ENCODE data around the gene MARK3. TPM values are rescaled to one million over a fixed set of nuclear protein-coding genes. Genes with fewer than 3 reads are reported as not detected.

The MARK3 gene
- total RNA-seq, 2 experiments from 2014 or later = 78.6 to 81.4 TPM

- H3K27me3 Mint-ChIP-seq = no peaks in the 10 kb centered on the region
- H3K9me3 Mint-ChIP-seq = no peaks in the 10 kb centered on the region
- H3K27ac Mint-ChIP-seq = no peak overlapping the region
- ChIA-PET POLR2A (no interaction called here), CTCF (interaction anchor here (0.9 to 2.2 kb wide), 4 partner anchors 9 to 29 kb away, joined by 3 to 15 read pairs (median 5); no protein-coding TSS in a partner anchor)
- DNase-seq = no peak
- no peak overlapping the region for H3K4me3 Mint-ChIP-seq
- H3K36me3 Mint-ChIP-seq (ENCODE audit: low read depth) = no peaks in the 10 kb centered on the region
- no peaks in the 10 kb centered on the region for H3K4me1 Mint-ChIP-seq
These were observed 162.8 kb downstream of the MARK3 start for GRCh38 chr14:103547941-103548462.

GRCh38 chr14:103548463-103549351 is 163.5 kb downstream of the MARK3 start:
- H3K36me3 Mint-ChIP-seq (ENCODE audit: low read depth) = no peaks in the 10 kb centered on the region
- no peaks in the 10 kb centered on the region for H3K9me3 Mint-ChIP-seq
- no peak overlapping the region for H3K4me3 Mint-ChIP-seq
- H3K4me1 Mint-ChIP-seq = no peaks in the 10 kb centered on the region
- ChIA-PET CTCF (interaction anchor here (2.2 kb wide), 1 partner anchor 10 kb away, joined by 15 read pairs; no protein-coding TSS in a partner anchor), POLR2A (no interaction called here)
- H3K27me3 Mint-ChIP-seq = no peaks in the 10 kb centered on the region
- no peak for DNase-seq
- no peak overlapping the region for H3K27ac Mint-ChIP-seq

GRCh38 chr14:103549361-103550311 is 164.4 kb downstream of the MARK3 start:
- Mint-ChIP-seq H3K36me3 (ENCODE audit: low read depth) (no peaks in the 10 kb centered on the region), H3K27ac (peak overlapping the region; percentile 25), H3K4me1 (no peaks in the 10 kb centered on the region), H3K27me3 (no peaks in the 10 kb centered on the region), H3K4me3 (no peak overlapping the region), H3K9me3 (no peaks in the 10 kb centered on the region)
- ChIA-PET POLR2A (no interaction called here), CTCF (no interaction called here)
- DNase-seq = no peak

- H3K4me1 Mint-ChIP-seq = no peaks in the 10 kb centered on the region
- no peaks in the 10 kb centered on the region for H3K36me3 Mint-ChIP-seq (ENCODE audit: low read depth)
- H3K9me3 Mint-ChIP-seq = no peaks in the 10 kb centered on the region
- ChIA-PET POLR2A (no interaction called here), CTCF (interaction anchor here (1.2 to 1.3 kb wide), 2 partner anchors 9 to 13 kb away, joined by 3 to 4 read pairs; no protein-coding TSS in a partner anchor)
- H3K27ac Mint-ChIP-seq = no peak overlapping the region
- H3K4me3 Mint-ChIP-seq = no peak overlapping the region
- no peaks in the 10 kb centered on the region for H3K27me3 Mint-ChIP-seq
- DNase-seq = no peak
These were observed 165.5 kb downstream of the MARK3 start for GRCh38 chr14:103550451-103551337.

DNA sequence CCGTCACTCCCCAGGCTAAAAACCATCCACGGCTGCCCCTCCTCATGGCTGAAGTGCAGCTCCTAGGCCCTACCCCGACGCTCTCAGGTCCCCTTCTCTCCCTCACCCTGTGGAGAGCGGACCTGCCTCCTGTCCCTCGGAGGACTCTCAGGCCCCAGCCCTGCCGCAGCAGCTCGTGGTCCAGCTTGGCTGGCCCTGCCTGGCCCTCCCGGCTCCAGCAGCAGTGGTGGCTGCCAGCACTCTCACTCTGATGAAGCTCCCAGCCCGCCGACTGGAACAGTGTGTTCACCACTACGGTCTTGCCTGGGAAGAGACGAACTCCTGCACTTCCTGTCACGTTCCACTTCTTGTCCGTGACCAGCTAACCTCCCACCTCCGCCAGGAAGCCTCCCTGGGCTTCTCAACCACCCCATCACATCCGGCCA is 166.1 kb downstream of the MARK3 start:
- DNase-seq = no peak
- POLR2A ChIA-PET = no interaction called here
- H3K27ac Mint-ChIP-seq = no peak overlapping the region
- H3K9me3 Mint-ChIP-seq = no peaks in the 10 kb centered on the region
- H3K4me3 Mint-ChIP-seq = no peak overlapping the region
- no peaks in the 10 kb centered on the region for H3K36me3 Mint-ChIP-seq (ENCODE audit: low read depth)
- CTCF ChIA-PET = interaction anchor here (1.2 to 1.3 kb wide), 2 partner anchors 8 to 13 kb away, joined by 3 to 4 read pairs; no protein-coding TSS in a partner anchor
- H3K27me3 Mint-ChIP-seq = no peaks in the 10 kb centered on the region
- H3K4me1 Mint-ChIP-seq = no peaks in the 10 kb centered on the region

GRCh38 chr14:103552011-103552845 is 167.0 kb downstream of the MARK3 start:
- Mint-ChIP-seq H3K9me3 (no peaks in the 10 kb centered on the region), H3K4me3 (no peak overlapping the region), H3K4me1 (peaks cover 4% of the 10 kb centered on the region), H3K27ac (no peak overlapping the region), H3K36me3 (ENCODE audit: low read depth) (peaks cover 3% of the 10 kb centered on the region), H3K27me3 (no peaks in the 10 kb centered on the region)
- ChIA-PET CTCF (interaction anchor here (0.9 to 1.5 kb wide), 2 partner anchors 10 to 31 kb away, joined by 3 to 7 read pairs; partner anchors contain the start of genes BAG5 and COA8), POLR2A (no interaction called here)
- no peak for DNase-seq

DNA sequence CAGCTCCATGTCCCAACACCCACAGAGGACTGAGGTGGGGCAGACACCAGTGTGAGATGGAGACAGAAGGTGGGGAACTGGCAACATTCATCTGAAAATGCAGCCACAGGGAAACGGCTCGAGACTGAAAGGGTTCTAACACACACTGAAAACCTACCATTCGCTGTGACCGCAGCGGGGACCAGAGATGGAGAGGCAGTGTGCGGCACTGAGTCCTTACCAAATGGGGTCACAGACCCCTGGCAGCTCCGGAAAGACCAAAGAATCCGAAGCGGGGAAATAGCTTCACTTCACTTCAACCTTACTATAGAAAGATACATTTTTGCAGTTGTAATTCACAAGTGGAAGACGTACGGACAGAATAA is 167.6 kb downstream of the MARK3 start:
- H3K4me1 Mint-ChIP-seq = peaks cover 6% of the 10 kb centered on the region
- H3K9me3 Mint-ChIP-seq = no peaks in the 10 kb centered on the region
- no peak overlapping the region for H3K27ac Mint-ChIP-seq
- H3K4me3 Mint-ChIP-seq = no peak overlapping the region
- DNase-seq = no peak
- H3K36me3 Mint-ChIP-seq (ENCODE audit: low read depth) = peaks cover 3% of the 10 kb centered on the region
- ChIA-PET CTCF (interaction anchor here (0.9 to 1.5 kb wide), 2 partner anchors 9 to 32 kb away, joined by 3 to 7 read pairs; partner anchors contain the start of genes BAG5 and COA8), POLR2A (no interaction called here)
- H3K27me3 Mint-ChIP-seq = no peaks in the 10 kb centered on the region

Other genes with a start within 250 kb of the MARK3 start
- 100 to 1,000 TPM; 176 to 179 TPM for gene EIF5, start 51.2 kb upstream of the MARK3 start, total RNA-seq
- gene CKB, start 137.4 kb downstream of the MARK3 start, total RNA-seq = under 1 TPM; 0.52 to 0.67 TPM
- 1 to 10 TPM; 7.0 to 8.8 TPM for gene TRMT61A, start 143.8 kb downstream of the MARK3 start, total RNA-seq
- gene BAG5, start 177.2 kb downstream of the MARK3 start, total RNA-seq = 10 to 100 TPM; 29.8 to 30.5 TPM
- 10 to 100 TPM; 24.7 to 24.9 TPM for gene COA8, start 177.5 kb downstream of the MARK3 start, total RNA-seq
- gene KLC1, start 243.8 kb downstream of the MARK3 start, total RNA-seq = 100 to 1,000 TPM; 126 to 135 TPM